ENCODE results near the gene OTX2. TPM values are rescaled to one million over a fixed set of nuclear protein-coding genes. Genes with fewer than 3 reads are reported as not detected.

OTX2 gene
- total RNA-seq, 1 donor from 2014 or later: not detected

GRCh38 chr14:56826214-56826613, 15.9 kb upstream of the OTX2 start:
- Histone ChIP-seq H3K4me3 (no peak overlapping the region), H3K36me3 (no peaks in the 10 kb centered on the region), H3K4me1 (no peaks in the 10 kb centered on the region), H3K27me3 (ENCODE audit: low read depth) (peaks cover 1% of the 10 kb centered on the region), H3K9me3 (no peaks in the 10 kb centered on the region), H3K27ac (no peak overlapping the region)
- intact Hi-C loops (cut with DNase I): no loop called here
- DNase-seq (no peak), ATAC-seq (no peak)
- no peak for TF ChIP-seq CTCF (IDR thresholded peaks at IDR 0.05)

DNA sequence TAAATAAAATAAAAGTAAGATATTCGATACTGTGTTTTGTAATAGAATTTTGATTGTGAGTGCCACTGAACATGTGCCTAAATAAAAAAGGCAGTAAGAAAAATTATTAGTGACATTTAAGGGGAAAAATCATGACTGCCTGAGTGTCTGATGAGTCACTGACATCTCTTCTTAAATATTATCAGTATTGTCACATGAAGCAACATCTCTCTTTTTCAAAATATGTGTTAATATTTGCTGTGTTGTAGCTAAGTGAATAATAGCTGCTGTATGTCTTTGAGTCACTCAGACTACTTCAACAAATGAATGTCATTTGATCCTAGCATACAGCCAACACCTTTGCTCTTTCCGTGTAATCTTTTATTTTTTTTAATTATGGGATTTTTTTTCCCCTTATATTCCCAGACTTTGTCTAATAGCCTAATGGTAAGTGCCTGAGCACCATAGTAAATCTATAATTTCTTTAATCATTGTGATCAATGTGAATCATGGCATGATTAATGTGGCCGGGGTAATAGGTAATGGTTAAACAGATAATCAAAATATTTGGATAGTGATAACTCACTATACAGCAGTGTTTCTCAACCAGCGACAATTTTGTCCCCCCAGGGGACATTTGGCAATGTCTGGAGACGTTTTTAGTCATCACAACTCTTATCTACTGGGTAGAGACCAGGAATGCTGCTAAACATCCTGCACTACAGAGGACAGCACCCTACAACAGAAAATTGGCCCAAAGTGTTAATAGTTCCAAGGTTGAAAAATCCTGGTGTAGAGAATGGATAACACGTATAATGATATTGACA, 11.7 kb upstream of the OTX2 start:
- intact Hi-C loops (cut with DNase I): no loop called here
- Histone ChIP-seq H3K27ac (no peak overlapping the region), H3K27me3 (ENCODE audit: low read depth) (peaks cover 40% of the 10 kb centered on the region), H3K9me3 (no peaks in the 10 kb centered on the region), H3K36me3 (no peaks in the 10 kb centered on the region), H3K4me1 (no peaks in the 10 kb centered on the region), H3K4me3 (no peak overlapping the region)
- ATAC-seq: no peak
- no peak for TF ChIP-seq CTCF (IDR thresholded peaks at IDR 0.05)
- DNase-seq: no peak

DNA sequence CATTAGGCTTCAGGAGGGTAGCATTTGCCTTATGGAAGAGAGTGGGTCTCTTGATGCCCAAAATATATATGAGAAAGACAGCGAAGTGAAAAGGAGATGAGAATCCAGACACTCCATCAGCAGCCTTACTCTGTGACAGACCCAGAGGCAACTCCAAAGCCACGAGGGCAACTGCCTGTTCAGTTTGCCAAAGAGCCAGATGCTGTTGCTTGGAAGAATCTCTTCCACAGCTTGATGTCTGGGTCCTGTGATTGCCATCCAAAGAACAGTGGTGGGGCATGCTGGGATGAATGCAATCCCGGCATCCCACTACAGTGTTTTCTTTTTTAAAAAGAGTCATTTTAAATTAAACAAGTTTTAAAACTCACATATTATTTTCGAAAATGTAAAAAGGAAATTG, 10.9 kb upstream of the OTX2 start:
- H3K27ac ChIP-seq: no peak overlapping the region
- H3K27me3 ChIP-seq (ENCODE audit: low read depth): peaks cover 48% of the 10 kb centered on the region
- intact Hi-C loops (cut with DNase I): no loop called here
- no peaks in the 10 kb centered on the region for H3K36me3 ChIP-seq
- DNase-seq (no peak), ATAC-seq (no peak)
- H3K4me3 ChIP-seq: no peak overlapping the region
- no peak for TF ChIP-seq CTCF (IDR thresholded peaks at IDR 0.05)
- no peaks in the 10 kb centered on the region for H3K9me3 ChIP-seq
- no peaks in the 10 kb centered on the region for H3K4me1 ChIP-seq

GRCh38 chr14:56817396-56817921, 7.2 kb upstream of the OTX2 start:
- Histone ChIP-seq H3K4me3 (no peak overlapping the region), H3K27ac (no peak overlapping the region), H3K9me3 (no peaks in the 10 kb centered on the region), H3K27me3 (ENCODE audit: low read depth) (peaks cover 84% of the 10 kb centered on the region), H3K4me1 (no peaks in the 10 kb centered on the region), H3K36me3 (no peaks in the 10 kb centered on the region)
- ATAC-seq (no peak), DNase-seq (no peak)
- intact Hi-C loops (cut with DNase I): no loop called here
- no peak for TF ChIP-seq CTCF (IDR thresholded peaks at IDR 0.05)

DNA sequence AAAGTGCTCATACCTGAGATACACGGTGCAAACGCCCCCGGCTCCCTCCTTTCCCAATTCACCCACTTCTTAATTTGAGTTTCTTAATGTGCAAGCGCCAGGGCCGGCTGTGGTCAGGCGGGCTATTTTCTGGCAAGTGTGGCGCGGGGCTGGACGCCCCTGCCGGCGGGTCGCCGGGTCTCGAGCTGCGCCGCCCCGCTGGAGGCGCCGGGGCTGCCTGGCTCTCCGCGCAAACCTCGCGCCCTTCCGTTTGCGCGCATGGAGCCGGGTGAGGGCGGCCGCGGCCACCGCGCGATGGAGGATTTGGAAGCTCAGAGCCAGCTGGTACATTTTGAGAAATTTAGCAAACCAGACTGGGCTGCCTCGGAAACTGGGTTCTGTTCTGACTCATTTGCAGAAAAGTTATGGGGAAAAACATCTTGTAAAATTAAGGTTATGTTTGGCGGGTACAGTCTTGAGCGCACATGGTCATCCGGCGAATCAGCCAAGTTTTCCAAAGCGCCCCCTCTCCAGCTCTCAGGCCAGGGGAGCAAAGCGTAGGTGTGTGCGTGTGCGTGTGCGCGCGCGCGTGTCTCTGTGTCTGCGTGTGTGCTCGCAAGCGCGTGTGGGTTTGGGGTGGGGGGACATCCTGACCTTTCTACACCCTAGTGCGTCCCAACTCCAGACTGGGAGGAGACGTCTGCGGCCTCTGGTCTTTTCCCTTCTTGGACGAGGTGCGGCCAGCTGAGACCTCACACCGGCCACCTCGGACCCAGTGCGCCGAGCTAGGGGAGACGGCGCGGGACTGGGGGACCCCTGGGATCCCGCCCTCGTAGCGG, 6.5 kb upstream of the OTX2 start:
- no peaks in the 10 kb centered on the region for H3K36me3 ChIP-seq
- no peak for TF ChIP-seq CTCF (IDR thresholded peaks at IDR 0.05)
- H3K9me3 ChIP-seq: no peaks in the 10 kb centered on the region
- no peaks in the 10 kb centered on the region for H3K4me1 ChIP-seq
- no peak overlapping the region for H3K4me3 ChIP-seq
- intact Hi-C loops (cut with DNase I): no loop called here
- H3K27ac ChIP-seq: no peak overlapping the region
- no peak for DNase-seq
- ATAC-seq: peak in 1 of 2 donors; percentile 7
- peaks cover 90% of the 10 kb centered on the region for H3K27me3 ChIP-seq (ENCODE audit: low read depth)

All from lower lobe of right lung (tissue), 2 donors.